ENCODE data around the gene AFMID.
"Not testable (repeated sequence)": the region's sequence is repeated elsewhere in the genome, so short reads cannot be mapped to it uniquely, and the experiment has no call there.

The AFMID gene

GRCh38 chr17:78232859-78233173 is 45.7 kb downstream of the AFMID start:
- Histone ChIP-seq H3K27me3 (replicated peaks; ENCODE audit: insufficient read depth, low read length) (peaks cover 34% of the 10 kb centered on the region), H3K27ac (ENCODE audit: low read length) (no peak overlapping the region), H2AFZ (ENCODE audit: low read length) (no peak overlapping the region), H3K9me3 (replicated peaks; ENCODE audit: insufficient read depth, low read length) (no peaks in the 10 kb centered on the region), H3F3A (ENCODE audit: insufficient read depth, low read length) (no peaks in the 10 kb centered on the region), H3K4me2 (ENCODE audit: low read depth, low read length) (no peak overlapping the region), H3K4me3 (ENCODE audit: low read length) (no peak overlapping the region), H3K9ac (ENCODE audit: low read length) (no peak overlapping the region), H3K79me2 (ENCODE audit: low read length) (no peaks in the 10 kb centered on the region), H3K4me1 (ENCODE audit: low read length) (no peaks in the 10 kb centered on the region), H3K36me3 (replicated peaks; ENCODE audit: insufficient read depth, low read length) (no peaks in the 10 kb centered on the region), H3K9me2 (replicated peaks; ENCODE audit: insufficient read depth, low read length) (no peaks in the 10 kb centered on the region), H4K20me1 (ENCODE audit: insufficient read depth, low read length) (no peaks in the 10 kb centered on the region)
- no peak for DNase-seq
- TF ChIP-seq EZH2phosphoT487 (IDR thresholded peaks at IDR 0.05; ENCODE audit: low read length) (no peak), CTCF (IDR thresholded peaks at IDR 0.05; ENCODE audit: low read length) (no peak), EZH2 (optimal IDR thresholded peaks at IDR 0.05; ENCODE audit: low read depth, low read length) (no peak)

- Histone ChIP-seq H2AFZ (ENCODE audit: low read length) (no peak overlapping the region), H3K9me2 (replicated peaks; ENCODE audit: insufficient read depth, low read length) (no peaks in the 10 kb centered on the region), H3K4me2 (ENCODE audit: low read depth, low read length) (no peak overlapping the region), H3K79me2 (ENCODE audit: low read length) (no peaks in the 10 kb centered on the region), H3K36me3 (replicated peaks; ENCODE audit: insufficient read depth, low read length) (no peaks in the 10 kb centered on the region), H3K27ac (ENCODE audit: low read length) (no peak overlapping the region), H3K9me3 (replicated peaks; ENCODE audit: insufficient read depth, low read length) (no peaks in the 10 kb centered on the region), H3K4me3 (ENCODE audit: low read length) (no peak overlapping the region), H4K20me1 (ENCODE audit: insufficient read depth, low read length) (no peaks in the 10 kb centered on the region), H3K9ac (ENCODE audit: low read length) (no peak overlapping the region), H3K4me1 (ENCODE audit: low read length) (no peaks in the 10 kb centered on the region), H3F3A (ENCODE audit: insufficient read depth, low read length) (no peaks in the 10 kb centered on the region), H3K27me3 (replicated peaks; ENCODE audit: insufficient read depth, low read length) (peaks cover 34% of the 10 kb centered on the region)
- TF ChIP-seq EZH2 (optimal IDR thresholded peaks at IDR 0.05; ENCODE audit: low read depth, low read length), result no peak
- no peak for TF ChIP-seq EZH2phosphoT487 (IDR thresholded peaks at IDR 0.05; ENCODE audit: low read length)
- no peak for TF ChIP-seq CTCF (IDR thresholded peaks at IDR 0.05; ENCODE audit: low read length)
- DNase-seq, result no peak
These were observed 46.5 kb downstream of the AFMID start for GRCh38 chr17:78233678-78234077.

- Histone ChIP-seq H2AFZ (ENCODE audit: low read length) (no peak overlapping the region), H3K36me3 (replicated peaks; ENCODE audit: insufficient read depth, low read length) (no peaks in the 10 kb centered on the region), H3F3A (ENCODE audit: insufficient read depth, low read length) (no peaks in the 10 kb centered on the region), H3K27ac (ENCODE audit: low read length) (no peak overlapping the region), H4K20me1 (ENCODE audit: insufficient read depth, low read length) (no peaks in the 10 kb centered on the region), H3K9me3 (replicated peaks; ENCODE audit: insufficient read depth, low read length) (no peaks in the 10 kb centered on the region), H3K4me3 (ENCODE audit: low read length) (no peak overlapping the region), H3K9me2 (replicated peaks; ENCODE audit: insufficient read depth, low read length) (no peaks in the 10 kb centered on the region), H3K4me2 (ENCODE audit: low read depth, low read length) (no peak overlapping the region), H3K79me2 (ENCODE audit: low read length) (no peaks in the 10 kb centered on the region), H3K4me1 (ENCODE audit: low read length) (no peaks in the 10 kb centered on the region), H3K9ac (ENCODE audit: low read length) (no peak overlapping the region), H3K27me3 (replicated peaks; ENCODE audit: insufficient read depth, low read length) (peaks cover 34% of the 10 kb centered on the region)
- TF ChIP-seq CTCF (IDR thresholded peaks at IDR 0.05; ENCODE audit: low read length), result no peak
- TF ChIP-seq EZH2phosphoT487 (IDR thresholded peaks at IDR 0.05; ENCODE audit: low read length), result no peak
- no peak for TF ChIP-seq EZH2 (optimal IDR thresholded peaks at IDR 0.05; ENCODE audit: low read depth, low read length)
- DNase-seq, result no peak
These were observed 47.2 kb downstream of the AFMID start for GRCh38 chr17:78234261-78234865.

- H3K9me2 ChIP-seq (replicated peaks; ENCODE audit: insufficient read depth, low read length); H3K36me3 ChIP-seq (replicated peaks; ENCODE audit: insufficient read depth, low read length); DNase-seq; H3K4me2 ChIP-seq (ENCODE audit: low read depth, low read length); H4K20me1 ChIP-seq (ENCODE audit: insufficient read depth, low read length); H3K4me3 ChIP-seq (ENCODE audit: low read length); H3F3A ChIP-seq (ENCODE audit: insufficient read depth, low read length); H3K27ac ChIP-seq (ENCODE audit: low read length); H3K9me3 ChIP-seq (replicated peaks; ENCODE audit: insufficient read depth, low read length); H3K4me1 ChIP-seq (ENCODE audit: low read length); H3K79me2 ChIP-seq (ENCODE audit: low read length); H3K9ac ChIP-seq (ENCODE audit: low read length); H2AFZ ChIP-seq (ENCODE audit: low read length): not testable (repeated sequence)
- peaks cover 32% of the 10 kb centered on the region for H3K27me3 ChIP-seq (replicated peaks; ENCODE audit: insufficient read depth, low read length)
These were observed 47.9 kb downstream of the AFMID start for GRCh38 chr17:78235022-78235421.
